T47D (cell line): ENCODE data around the gene FBXO45.
"Not testable (repeated sequence)": the region's sequence is repeated elsewhere in the genome, so short reads cannot be mapped to it uniquely, and the experiment has no call there.

ENCODE experiments used
- DNase-seq, 2 experiments: peaks; one replicate each; pipeline versions ENCODE4 v3.0.0 to v3.0.0-alpha.2; 2011 to 2012; ENCODE audit warnings: low read depth in 1 of 2, low spot score in 1 of 2
- JUND ChIP-seq: IDR thresholded peaks from 2 replicates; pipeline ENCODE4 v1.6.1; 2012; ENCODE audit warnings: low read depth
- in situ Hi-C: cut with HindIII; loops from 2 replicates; pipeline ENCODE4 v1.10.0; 2016; ENCODE audit warnings: low sequenced_read_pairs, low pct_unique_long_range_greater_than_20kb

The FBXO45 gene

DNA sequence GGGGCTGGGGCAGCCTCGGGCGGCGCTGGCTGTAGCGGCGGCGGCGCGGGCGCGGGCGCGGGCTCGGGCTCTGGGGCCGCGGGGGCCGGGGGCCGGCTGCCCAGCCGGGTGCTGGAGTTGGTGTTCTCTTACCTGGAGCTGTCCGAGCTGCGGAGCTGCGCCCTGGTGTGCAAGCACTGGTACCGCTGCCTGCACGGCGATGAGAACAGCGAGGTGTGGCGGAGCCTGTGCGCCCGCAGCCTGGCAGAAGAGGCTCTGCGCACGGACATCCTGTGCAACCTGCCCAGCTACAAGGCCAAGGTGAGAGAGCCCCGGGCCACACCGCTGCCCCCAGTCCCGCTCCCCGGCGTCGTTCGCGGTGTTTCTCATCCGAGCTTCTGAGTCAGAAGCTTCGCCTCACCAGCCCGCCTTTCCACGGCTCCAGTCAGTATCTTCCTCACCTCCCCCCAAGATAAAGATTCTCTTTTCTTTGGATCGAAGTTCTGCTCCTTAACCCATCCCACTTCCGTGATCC lies 600 bp downstream of the FBXO45 start:
- in situ Hi-C loops: no loop called here
- no peak for TF ChIP-seq JUND

DNA sequence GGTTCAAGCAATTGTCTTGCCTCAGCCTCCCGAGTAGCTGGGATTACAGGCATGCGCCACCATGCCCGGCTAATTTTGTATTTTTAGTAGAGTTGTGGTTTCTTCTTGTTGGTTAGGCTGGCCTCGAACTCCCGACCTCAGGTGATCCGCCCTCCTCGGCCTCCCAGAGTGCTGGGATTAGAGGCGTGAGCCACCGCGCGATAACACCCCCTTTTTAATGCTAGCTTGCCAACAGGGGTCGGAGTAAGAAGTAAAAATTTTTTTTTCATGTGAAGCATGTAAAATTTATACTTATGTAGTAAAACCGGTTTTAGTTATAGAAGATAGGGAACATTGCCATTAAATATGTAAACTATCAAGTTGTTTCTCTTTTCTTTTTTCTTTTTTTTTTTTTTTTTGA lies 1.9 kb downstream of the FBXO45 start:
- DNase-seq, in situ Hi-C loops: not testable (repeated sequence)

More for the DNA sequence above, 600 bp downstream of the FBXO45 start:
- DNase-seq: peak; percentile 74 to 80

DNA sequence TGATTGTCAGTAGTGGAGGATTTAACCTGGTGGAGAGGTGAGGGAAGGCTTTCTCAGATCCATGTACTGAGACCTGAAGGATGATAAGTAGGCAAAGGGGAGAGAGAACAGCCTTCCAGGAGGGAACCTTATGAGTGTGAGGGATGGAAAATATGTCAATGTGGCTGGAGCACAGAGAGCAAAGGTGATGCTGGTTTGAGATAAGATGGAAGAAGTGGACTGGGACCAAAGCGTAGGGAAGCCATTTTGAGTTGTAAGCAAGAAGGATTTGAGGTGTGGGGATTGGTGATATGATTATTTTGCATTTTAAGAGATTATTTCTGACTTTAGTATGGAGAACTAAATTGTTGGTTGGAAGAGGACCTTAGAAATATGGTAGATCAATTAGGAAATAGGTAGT lies 3.9 kb downstream of the FBXO45 start:
- in situ Hi-C loops: no loop called here
- no peak for TF ChIP-seq JUND
- no peak for DNase-seq

- DNase-seq: no peak
- no peak for TF ChIP-seq JUND
- in situ Hi-C loops: no loop called here
These were observed 16.7 kb downstream of the FBXO45 start for GRCh38 chr3:196585044-196585757.

GRCh38 chr3:196590279-196590678 lies 21.8 kb downstream of the FBXO45 start:
- no peak for DNase-seq
- in situ Hi-C loops: no loop called here
- no peak for TF ChIP-seq JUND

- peak; percentile 48 to 77 for DNase-seq
- no peak for TF ChIP-seq JUND
- in situ Hi-C loops: no loop called here
These were observed 27.9 kb downstream of the FBXO45 start for GRCh38 chr3:196596355-196596754.

DNA sequence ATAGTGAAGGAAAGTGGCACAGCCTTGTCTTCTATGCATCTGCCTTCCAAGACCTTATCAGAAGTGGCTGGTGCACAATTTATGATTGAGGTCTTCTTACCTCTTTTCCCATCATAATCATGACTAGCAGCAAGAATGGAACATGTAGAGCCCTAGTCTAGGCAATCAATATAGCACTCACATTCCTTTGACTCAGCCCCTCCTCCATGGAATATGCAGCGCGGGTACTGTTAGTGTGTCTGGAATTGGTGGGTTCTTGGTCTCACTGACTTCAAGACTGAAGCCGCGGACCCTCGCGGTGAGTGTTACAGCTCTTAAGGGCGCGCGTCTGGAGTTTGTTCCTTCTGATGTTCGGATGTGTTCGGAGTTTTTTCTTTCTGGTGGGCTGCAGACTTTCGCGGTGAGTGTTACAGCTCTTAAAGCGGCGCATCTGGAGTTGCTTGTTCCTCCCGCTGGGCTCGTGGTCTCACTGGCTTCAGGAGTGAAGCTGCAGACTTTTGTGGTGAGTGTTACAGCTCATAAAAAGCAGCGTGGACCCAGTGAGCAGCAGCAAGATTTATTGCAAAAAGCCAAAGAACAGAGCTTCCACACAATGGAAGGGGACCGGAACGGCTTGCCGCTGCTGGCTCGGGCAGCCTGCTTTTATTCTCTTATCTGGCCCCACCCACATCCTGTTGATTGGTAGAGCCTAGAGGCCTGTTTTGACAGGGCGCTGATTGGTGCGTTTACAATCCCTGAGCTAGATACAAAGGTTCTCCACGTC lies 29.7 kb downstream of the FBXO45 start:
- DNase-seq, in situ Hi-C loops: not testable (repeated sequence)

GRCh38 chr3:196599734-196600128 lies 31.3 kb downstream of the FBXO45 start:
- TF ChIP-seq JUND: no peak
- in situ Hi-C loops: no loop called here
- DNase-seq: no peak

- no peak for TF ChIP-seq JUND
- DNase-seq: no peak
- in situ Hi-C loops: no loop called here
These were observed 31.9 kb downstream of the FBXO45 start for GRCh38 chr3:196600359-196600758.

GRCh38 chr3:196602673-196603072 lies 34.2 kb downstream of the FBXO45 start:
- no peak for DNase-seq
- no peak for TF ChIP-seq JUND
- in situ Hi-C loops: no loop called here

- TF ChIP-seq JUND: no peak
- in situ Hi-C loops: no loop called here
- DNase-seq: peak in 1 of 2 experiments; percentile 66
These were observed 35.2 kb downstream of the FBXO45 start for GRCh38 chr3:196603683-196604082.

DNA sequence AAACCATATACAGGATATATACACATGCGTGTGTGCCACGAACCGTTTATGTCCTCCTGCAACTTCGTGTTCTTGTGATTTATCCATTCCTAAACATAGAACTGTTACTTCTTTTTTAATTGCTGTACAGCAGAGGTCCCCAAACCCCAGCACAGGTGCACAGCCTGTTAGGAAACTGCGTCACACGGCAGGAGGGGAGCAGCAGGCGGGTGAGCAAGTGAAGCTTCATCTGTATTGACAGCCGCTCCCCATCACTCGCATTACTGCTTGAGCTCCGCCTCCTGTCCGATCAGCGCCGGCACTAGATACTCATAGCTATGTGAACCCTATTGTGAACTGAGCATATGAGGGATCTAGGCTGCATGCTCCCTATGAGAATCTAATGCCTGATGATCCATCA lies 36.1 kb downstream of the FBXO45 start:
- in situ Hi-C loops: no loop called here
- TF ChIP-seq JUND: no peak

GRCh38 chr3:196608693-196609092 lies 40.2 kb downstream of the FBXO45 start:
- in situ Hi-C loops: no loop called here
- TF ChIP-seq JUND: no peak
- no peak for DNase-seq

More for the DNA sequence above, 36.1 kb downstream of the FBXO45 start:
- DNase-seq: peak in 1 of 2 experiments; percentile 35

GRCh38 chr3:196609343-196609775 lies 40.9 kb downstream of the FBXO45 start:
- in situ Hi-C loops: no loop called here
- peak; percentile 94 to 96 for DNase-seq
- TF ChIP-seq JUND: no peak
